ENCODE measurements around the gene MAP3K4.
A peak's percentile ranks its signal among the peaks of the same experiment; 100 is the strongest.

Gene MAP3K4

GRCh38 chr6:161027385-161027784 is 35.8 kb downstream of the MAP3K4 start:
- TF ChIP-seq SP1 (IDR thresholded peaks at IDR 0.05) = no peak
- TF ChIP-seq CTBP1 (IDR thresholded peaks at IDR 0.05; ENCODE audit: borderline replicate concordance) = no peak
- no peak for TF ChIP-seq SUZ12 (IDR thresholded peaks at IDR 0.05)
- TF ChIP-seq NFRKB (IDR thresholded peaks at IDR 0.05) = no peak
- TF ChIP-seq FOXM1 (IDR thresholded peaks at IDR 0.05; ENCODE audit: borderline replicate concordance) = no peak
- no peak for TF ChIP-seq TARDBP (IDR thresholded peaks at IDR 0.05)
- no peak for TF ChIP-seq PKNOX1 (IDR thresholded peaks at IDR 0.05)
- no peak for TF ChIP-seq BHLHE40 (IDR thresholded peaks at IDR 0.05; ENCODE audit: borderline replicate concordance)
- no peak for TF ChIP-seq ARNT (IDR thresholded peaks at IDR 0.05)
- TF ChIP-seq HDGF (IDR thresholded peaks at IDR 0.05; ENCODE audit: borderline replicate concordance) = no peak
- TF ChIP-seq ZNF384 (IDR thresholded peaks at IDR 0.05) = no peak
- TF ChIP-seq L3MBTL2 (conservative IDR thresholded peaks at IDR 0.05) = no peak
- TF ChIP-seq LEF1 (IDR thresholded peaks at IDR 0.05; ENCODE audit: borderline replicate concordance) = no peak
- no peak for TF ChIP-seq FOXA1 (IDR thresholded peaks at IDR 0.05)
- TF ChIP-seq FOXK2 (IDR thresholded peaks at IDR 0.05) = no peak
- TF ChIP-seq ELF4 (IDR thresholded peaks at IDR 0.05) = no peak
- no peak for DNase-seq (ENCODE audit: extremely low spot score)
- POLR2A ChIA-PET = no interaction called here
- CTCF ChIA-PET = no interaction called here

DNA sequence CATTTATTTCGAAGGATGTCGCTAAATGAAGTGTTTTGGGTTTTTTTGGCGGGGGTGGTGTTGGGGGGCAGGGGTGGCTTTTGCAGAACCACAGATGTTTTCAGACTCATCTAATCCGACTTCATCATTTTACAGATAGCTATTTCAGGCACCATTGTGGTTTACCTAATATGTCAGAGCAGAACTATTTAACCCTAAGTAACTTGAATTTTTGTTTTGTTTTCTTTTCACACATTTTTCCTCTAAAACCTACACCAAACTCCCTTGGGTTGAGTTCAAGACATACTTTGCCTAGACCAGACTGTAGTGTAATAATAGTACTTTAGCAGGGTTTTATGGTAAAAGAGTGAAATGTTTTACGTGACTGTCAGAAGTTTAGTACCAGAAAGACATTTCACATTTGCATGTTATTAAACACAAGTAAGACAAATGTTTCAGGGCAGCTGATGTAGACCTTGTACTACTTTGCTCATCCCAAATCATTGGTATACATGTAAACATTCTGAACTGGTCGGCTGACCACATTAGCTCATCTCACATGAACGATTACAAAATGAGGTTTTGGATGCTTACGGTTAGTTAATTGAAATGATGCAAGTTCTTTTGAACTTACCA is 37.7 kb downstream of the MAP3K4 start:
- TF ChIP-seq SP1 (IDR thresholded peaks at IDR 0.05) = no peak
- TF ChIP-seq PKNOX1 (IDR thresholded peaks at IDR 0.05) = no peak
- TF ChIP-seq NFRKB (IDR thresholded peaks at IDR 0.05) = no peak
- no peak for TF ChIP-seq FOXK2 (IDR thresholded peaks at IDR 0.05)
- TF ChIP-seq L3MBTL2 (conservative IDR thresholded peaks at IDR 0.05) = no peak
- no peak for TF ChIP-seq ZNF384 (IDR thresholded peaks at IDR 0.05)
- TF ChIP-seq CTBP1 (IDR thresholded peaks at IDR 0.05; ENCODE audit: borderline replicate concordance) = no peak
- no peak for TF ChIP-seq BHLHE40 (IDR thresholded peaks at IDR 0.05; ENCODE audit: borderline replicate concordance)
- no peak for TF ChIP-seq ELF4 (IDR thresholded peaks at IDR 0.05)
- TF ChIP-seq SUZ12 (IDR thresholded peaks at IDR 0.05) = no peak
- TF ChIP-seq FOXA1 (IDR thresholded peaks at IDR 0.05) = no peak
- no peak for TF ChIP-seq TARDBP (IDR thresholded peaks at IDR 0.05)
- no peak for TF ChIP-seq FOXM1 (IDR thresholded peaks at IDR 0.05; ENCODE audit: borderline replicate concordance)
- DNase-seq (ENCODE audit: extremely low spot score) = no peak
- ChIA-PET CTCF (interaction anchor here (0.6 kb wide), 1 partner anchor 9 kb away, joined by 3 read pairs; no protein-coding TSS in a partner anchor), POLR2A (no interaction called here)

GRCh38 chr6:161031721-161032495 is 40.3 kb downstream of the MAP3K4 start:
- no peak for DNase-seq (ENCODE audit: extremely low spot score)
- ChIA-PET POLR2A (no interaction called here), CTCF (no interaction called here)
- TF ChIP-seq BHLHE40 (IDR thresholded peaks at IDR 0.05; ENCODE audit: borderline replicate concordance) (no peak), L3MBTL2 (conservative IDR thresholded peaks at IDR 0.05) (no peak), SP1 (IDR thresholded peaks at IDR 0.05) (no peak), FOXM1 (IDR thresholded peaks at IDR 0.05; ENCODE audit: borderline replicate concordance) (no peak), ZNF384 (IDR thresholded peaks at IDR 0.05) (no peak), NFRKB (IDR thresholded peaks at IDR 0.05) (no peak), TARDBP (IDR thresholded peaks at IDR 0.05) (no peak), FOXA1 (IDR thresholded peaks at IDR 0.05) (no peak), HDGF (IDR thresholded peaks at IDR 0.05; ENCODE audit: borderline replicate concordance) (no peak), LEF1 (IDR thresholded peaks at IDR 0.05; ENCODE audit: borderline replicate concordance) (no peak), PKNOX1 (IDR thresholded peaks at IDR 0.05) (no peak), ELF4 (IDR thresholded peaks at IDR 0.05) (no peak)

DNA sequence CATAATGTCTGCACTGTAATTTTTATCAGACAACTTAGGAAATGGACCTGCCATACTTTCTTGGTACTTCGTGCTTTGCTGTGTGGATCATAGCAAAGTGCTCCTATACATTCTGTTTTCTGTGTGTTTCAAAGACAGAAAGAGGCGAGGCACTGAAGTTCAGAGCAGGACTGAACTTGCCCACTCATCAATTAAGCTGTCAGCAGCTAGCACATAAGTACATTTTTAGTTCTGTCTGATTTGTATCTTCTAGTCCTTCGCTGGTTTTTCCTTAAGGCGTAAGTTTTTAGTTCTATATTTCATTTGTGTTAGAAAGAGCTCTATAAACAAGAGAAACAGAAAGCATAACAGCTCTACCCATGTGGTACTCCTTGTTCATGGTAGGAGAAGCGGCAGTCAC is 42.1 kb downstream of the MAP3K4 start:
- ChIA-PET POLR2A (no interaction called here), CTCF (interaction anchor here (0.7 kb wide), 1 partner anchor 1726 kb away, joined by 4 read pairs; no protein-coding TSS in a partner anchor)
- no peak for DNase-seq (ENCODE audit: extremely low spot score)
- TF ChIP-seq PKNOX1 (IDR thresholded peaks at IDR 0.05) = peak; percentile 80
- no peak for TF ChIP-seq TARDBP (IDR thresholded peaks at IDR 0.05)
- no peak for TF ChIP-seq ELF4 (IDR thresholded peaks at IDR 0.05)
- no peak for TF ChIP-seq ZNF384 (IDR thresholded peaks at IDR 0.05)
- no peak for TF ChIP-seq L3MBTL2 (conservative IDR thresholded peaks at IDR 0.05)
- no peak for TF ChIP-seq SUZ12 (IDR thresholded peaks at IDR 0.05)
- TF ChIP-seq SP1 (IDR thresholded peaks at IDR 0.05) = no peak

- ChIA-PET POLR2A (no interaction called here), CTCF (no interaction called here)
- DNase-seq (ENCODE audit: extremely low spot score) = no peak
- TF ChIP-seq CTBP1 (IDR thresholded peaks at IDR 0.05; ENCODE audit: borderline replicate concordance) = no peak
Measured at GRCh38 chr6:161035182-161035980, 43.8 kb downstream of the MAP3K4 start.
